GM12874 (cell line): ENCODE data around the gene MGAT5.

Experiments
- CTCF ChIP-seq: IDR thresholded peaks from 2 replicates; pipeline ENCODE4 v1.5.1; 2011; ENCODE audit warnings: low read depth, mild to moderate bottlenecking, control low read depth, low read length, moderate library complexity; ENCODE audit not compliant: insufficient read depth

MGAT5 gene

DNA sequence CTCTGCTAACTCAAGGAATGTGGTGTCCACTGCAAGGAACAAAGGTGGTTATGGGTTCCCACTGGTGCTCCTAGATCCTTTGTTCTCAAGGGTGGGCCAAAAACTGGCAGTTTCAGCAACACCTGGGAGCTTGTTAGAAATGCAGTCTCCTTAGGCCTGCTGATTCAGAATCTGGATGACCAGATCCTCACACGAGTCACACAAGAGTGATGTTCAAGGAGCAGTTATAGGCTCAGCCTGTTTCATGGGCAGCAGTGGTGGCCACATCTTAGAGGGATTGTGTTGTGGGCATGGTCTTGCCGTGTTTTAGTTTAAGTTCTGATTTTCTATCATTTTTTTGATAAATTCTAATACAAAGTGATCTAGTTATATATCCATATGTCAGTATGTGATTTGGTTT is 28.7 kb upstream of the MGAT5 start:
- TF ChIP-seq CTCF: no peak

DNA sequence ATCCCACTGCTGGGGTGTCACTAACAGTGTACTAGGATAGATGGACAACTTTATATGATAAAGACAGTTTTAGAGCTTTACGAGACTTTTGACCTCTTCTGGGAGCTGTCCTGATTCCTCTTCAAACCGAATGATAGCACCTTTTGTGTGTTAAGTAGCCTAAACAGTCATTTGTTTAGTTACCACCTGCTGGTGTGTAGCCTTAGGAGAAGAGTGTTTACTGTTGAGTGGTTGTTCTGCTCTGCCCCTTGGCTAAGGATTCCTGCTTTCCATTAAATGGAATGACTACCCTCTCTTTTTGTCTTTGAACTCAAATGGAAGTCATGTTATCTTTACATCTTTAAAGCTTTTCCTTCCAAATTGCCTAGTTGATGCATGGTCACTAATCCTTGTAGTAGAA is 28.0 kb upstream of the MGAT5 start:
- TF ChIP-seq CTCF: no peak

- no peak for TF ChIP-seq CTCF
Measured at GRCh38 chr2:134226601-134227000, 27.3 kb upstream of the MGAT5 start.

DNA sequence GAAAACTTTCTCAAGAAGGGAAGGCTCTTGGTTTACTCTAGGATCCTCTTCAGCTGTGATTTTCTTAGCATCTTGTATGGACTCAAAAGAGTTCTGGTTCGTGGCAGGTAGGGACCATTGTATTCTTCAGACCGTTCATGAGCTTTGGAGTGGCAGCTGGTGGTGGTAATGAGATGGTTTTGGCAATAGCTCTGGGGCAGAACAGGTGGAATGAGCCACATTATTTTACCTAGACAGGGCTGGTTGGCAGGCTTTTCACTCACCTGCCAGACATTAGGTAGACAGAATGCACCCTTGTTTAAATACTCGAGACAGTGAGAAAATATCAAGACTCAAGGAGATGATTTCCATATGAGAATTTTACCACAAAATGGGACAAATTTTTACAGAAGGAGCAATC is 26.2 kb upstream of the MGAT5 start:
- no peak for TF ChIP-seq CTCF

DNA sequence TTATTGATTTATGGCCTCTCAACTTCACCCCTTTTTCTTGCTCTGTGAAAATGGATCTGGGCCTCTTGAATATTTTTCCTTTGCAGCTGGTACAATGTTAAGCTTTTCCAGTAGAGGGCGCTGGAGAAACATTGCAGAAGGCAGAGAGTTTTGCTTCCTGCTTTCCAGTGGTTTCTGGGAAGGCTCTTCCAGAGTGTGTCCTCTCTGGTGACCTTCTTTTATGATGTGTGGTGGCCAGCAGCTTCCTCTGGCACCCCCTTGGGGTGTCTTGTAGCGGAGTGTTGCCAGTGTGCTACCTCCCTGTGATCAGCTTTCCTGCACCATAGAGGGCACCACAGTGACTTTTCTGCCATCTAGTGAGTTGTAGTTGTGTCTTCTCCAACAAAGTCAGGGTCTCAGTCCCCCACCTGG is 25.4 kb upstream of the MGAT5 start:
- peak; percentile 50; the same call in 1 of the 2 replicates for TF ChIP-seq CTCF

GRCh38 chr2:134229540-134229939 is 24.3 kb upstream of the MGAT5 start:
- TF ChIP-seq CTCF: no peak

DNA sequence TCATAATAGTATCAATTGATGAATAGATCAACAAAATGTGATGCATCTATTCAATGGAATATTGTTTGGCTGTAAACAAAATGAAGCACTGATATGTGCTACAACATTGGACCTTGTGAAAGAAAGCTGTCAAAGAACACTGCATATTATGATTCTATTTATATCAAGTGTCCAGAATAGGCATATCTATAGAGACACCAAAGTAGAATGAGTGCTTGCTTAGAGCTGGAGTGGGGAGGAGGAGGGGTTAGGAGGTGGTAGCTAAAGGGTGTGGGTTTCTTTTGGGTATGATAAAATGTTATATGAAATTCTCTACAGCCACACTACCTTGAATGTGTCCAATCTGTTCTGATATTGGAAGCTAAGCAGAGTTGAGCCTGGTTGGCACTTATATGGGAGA is 23.0 kb upstream of the MGAT5 start:
- TF ChIP-seq CTCF: no peak
